ENCODE measurements around the gene ADD2.

- TF ChIP-seq GATA2 (IDR thresholded peaks at IDR 0.05; ENCODE audit: low read depth, low read length) = no peak
- no peak for TF ChIP-seq GATA3 (IDR thresholded peaks at IDR 0.05; ENCODE audit: low read depth, low read length)
Observed at GRCh38 chr2:70615222-70615621, 152.8 kb downstream of the ADD2 start.
